Smooth muscle cell of the brain vasculature (primary cell): ENCODE data around the gene KRT13.

Experiments
- DNase-seq: peaks from one replicate; pipeline ENCODE4 v3.0.0-alpha.2; 2012; ENCODE audit warnings: low read depth, low spot score

KRT13 gene

DNA sequence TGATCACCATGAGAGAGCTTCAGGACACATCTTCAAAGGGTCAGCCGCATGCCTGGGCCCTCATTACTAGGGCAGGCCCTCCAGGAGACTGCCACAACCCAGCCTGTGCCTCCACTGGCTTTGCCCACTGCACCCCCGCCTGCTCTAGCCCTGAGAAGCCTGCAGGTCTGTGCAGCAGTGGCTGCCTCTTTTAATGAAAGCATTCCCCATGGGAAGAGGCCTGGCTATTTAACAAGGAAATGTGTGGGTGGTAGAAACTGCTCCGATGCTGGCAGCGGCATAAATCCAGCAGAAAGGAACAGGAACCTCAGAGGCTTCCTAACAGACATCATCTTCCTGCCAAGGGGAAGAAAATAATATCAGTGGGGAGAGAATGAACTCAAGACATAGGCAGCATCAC, 37.9 kb downstream of the KRT13 start:
- DNase-seq = no peak

DNA sequence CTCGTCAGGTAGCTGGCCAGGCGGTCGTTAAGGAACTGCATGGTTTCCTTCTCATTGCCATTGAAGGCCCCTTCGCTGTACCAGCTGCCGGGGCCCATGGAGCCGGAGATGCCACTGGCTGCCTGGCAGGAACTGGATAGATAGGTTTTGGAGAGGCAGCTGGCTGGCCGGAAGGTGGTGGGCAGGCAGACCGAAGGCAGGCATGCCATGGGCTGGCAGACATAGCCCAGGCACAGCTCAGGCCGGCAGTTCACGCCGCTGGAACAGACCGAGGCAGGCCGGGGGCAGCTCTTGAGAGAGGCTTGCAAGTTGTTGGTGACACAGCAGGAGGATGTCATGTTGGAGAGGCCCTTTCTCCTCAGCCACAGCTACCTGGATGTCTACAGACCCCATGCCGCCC, 38.4 kb downstream of the KRT13 start, which contains the start of gene KRT32:
Gene KRT32, minus strand, starts transcription at position 399 of the 400 bp plus-strand sequence. Its CDS starts 61 bp downstream, at position 338.
- no peak for DNase-seq

DNA sequence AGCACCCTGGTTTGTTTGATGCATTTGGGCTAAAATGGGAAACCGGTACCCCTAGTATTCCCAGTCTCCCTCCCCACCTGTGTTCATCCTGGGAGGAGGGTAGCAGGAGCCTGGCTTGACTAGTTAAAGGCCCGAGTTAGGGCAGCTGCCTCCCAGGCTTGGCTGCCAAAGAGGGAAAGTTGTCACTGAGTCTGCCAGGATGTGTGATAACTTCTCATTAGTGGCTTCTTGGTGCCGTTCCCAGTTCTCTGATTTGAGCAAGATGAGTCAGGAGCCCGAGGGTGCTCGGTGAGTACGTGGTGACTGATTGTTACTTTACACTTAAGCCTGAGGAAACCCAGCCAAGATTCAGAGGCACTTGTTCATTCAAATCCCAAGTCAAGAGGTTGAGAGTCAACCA, 40.7 kb downstream of the KRT13 start:
- no peak for DNase-seq

DNA sequence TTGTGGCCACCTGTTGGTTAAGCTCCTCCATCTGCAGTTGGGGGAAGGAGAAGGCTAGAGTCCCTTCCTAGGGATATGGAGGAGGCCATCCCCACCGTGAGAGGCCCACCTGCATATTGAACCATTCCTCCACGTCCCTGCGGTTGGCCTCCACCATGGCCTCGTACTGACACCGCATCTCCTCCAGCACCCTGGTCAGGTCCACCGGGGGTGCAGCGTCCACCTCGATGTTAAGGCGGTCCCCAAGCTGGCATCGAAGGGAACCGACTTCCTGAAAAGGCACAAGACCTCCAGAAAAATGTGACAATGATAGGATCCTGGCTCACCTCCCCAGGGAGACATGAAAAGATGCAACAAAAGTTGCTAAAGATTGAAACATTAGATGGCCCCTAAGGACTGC, 41.2 kb downstream of the KRT13 start:
- DNase-seq = no peak

DNA sequence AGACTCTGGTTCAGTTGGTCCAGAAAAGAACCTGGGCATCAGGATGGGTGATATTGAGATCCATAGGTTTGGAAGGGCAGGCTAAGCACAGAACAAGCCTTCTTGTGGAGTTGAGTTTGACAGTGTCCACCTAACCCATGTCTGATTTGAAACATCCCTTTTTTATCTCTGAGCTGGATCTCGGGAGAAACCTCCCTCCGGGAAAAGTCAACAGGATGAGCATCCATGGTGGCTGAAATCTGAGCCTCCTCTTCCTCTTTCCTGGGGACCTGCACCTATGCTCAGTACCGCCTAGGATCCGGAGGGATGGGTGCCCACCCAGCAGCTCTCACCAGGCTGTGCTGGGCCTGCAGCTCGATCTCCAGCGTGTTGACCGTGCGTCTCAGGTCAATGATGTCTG, 41.7 kb downstream of the KRT13 start:
- DNase-seq = no peak

DNA sequence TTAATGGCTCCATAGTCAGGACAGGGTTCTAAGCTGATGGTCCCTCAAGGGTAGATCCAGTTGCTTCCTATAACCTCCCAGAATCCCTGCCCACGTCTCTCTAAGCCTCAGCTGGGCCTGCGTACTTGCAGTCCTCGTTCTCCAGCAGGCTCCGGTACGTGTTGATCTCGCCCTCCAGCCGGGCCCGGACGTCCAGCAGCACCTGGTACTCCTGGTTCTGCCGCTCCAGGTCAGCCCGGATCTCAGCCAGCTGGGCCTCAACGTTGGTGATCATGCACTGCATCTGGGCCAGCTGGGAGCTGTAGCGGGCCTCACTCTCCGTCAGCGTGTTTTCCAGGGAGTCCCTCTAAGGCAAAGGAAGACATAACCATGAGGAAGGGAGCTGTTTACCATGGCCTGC, 42.7 kb downstream of the KRT13 start:
- DNase-seq = no peak

DNA sequence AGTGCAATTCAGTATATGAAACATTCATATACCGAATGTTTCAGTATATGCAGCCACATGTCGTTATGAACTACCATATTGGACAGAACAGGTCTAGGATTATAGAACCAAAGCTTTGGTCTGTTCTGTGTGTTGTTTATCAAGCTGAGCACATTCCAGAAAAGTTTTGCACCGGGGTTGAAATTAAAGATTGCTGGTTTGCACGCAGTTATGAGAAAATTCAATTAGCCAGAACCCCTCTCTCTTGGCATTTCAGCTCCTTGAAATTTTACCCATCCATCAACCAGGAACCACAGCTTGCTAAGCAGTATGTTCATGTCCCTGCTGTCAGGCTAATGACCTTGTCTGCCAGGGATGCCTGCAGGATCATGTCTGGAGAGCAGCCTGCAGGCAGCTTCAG, 47.7 kb downstream of the KRT13 start:
- DNase-seq = no peak

DNA sequence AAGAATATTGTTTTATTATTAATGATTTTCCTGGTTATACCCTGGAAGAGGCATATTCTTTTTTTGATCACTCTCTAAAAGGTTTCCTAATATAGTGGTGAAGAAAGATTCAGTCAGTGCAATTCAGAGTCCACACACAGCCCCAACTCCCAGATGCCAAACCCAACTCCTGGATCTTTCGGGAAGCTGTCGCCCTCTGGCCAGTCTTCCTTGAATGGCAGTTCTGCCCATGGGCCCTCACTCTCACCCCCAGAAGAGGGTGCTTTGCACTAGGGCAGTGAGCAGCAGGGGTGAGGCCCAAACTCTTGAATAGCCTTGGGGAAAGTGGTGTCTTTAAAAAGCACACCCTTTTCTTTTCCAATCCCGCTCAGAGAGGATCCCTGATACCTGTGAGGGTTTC, 49.2 kb downstream of the KRT13 start:
- DNase-seq = no peak

DNA sequence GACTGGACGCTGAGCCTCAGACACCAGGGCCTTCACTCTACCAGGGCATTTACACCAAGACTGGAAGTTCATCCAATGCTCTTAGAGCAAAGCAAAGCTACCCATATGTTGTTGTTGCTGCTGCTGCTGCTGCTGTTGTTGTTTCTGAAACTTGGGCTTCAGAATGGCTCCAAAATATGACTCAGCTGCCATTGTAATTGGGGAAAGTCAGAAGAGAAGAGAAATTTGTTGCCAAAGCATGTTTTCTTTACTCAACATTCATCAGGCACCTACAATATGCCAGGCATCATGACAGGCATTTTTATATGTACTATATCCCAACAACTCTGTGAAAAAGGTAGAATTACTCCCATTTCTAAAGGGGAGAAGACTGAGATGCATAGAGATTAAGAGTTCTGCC, 50.2 kb downstream of the KRT13 start:
- DNase-seq = no peak

DNA sequence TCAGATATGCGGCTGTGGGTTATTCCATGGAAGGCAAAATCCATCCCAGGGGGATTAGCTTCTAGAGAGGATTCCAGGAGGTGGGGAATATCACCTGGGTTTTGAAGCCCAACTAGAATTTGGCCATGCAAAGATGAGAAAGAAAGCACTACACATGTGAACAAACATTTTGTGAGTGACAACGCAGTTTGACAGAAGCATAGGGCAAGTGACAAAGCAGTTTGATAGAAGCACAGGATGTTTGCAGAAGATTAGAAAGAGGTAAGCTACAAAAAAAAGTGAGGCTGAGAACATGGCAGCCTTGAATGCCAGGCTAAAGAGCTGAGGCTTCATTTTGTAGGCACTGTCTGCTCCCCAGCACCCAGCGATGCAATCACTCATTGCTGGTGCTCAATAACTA, 52.3 kb downstream of the KRT13 start:
- no peak for DNase-seq

DNA sequence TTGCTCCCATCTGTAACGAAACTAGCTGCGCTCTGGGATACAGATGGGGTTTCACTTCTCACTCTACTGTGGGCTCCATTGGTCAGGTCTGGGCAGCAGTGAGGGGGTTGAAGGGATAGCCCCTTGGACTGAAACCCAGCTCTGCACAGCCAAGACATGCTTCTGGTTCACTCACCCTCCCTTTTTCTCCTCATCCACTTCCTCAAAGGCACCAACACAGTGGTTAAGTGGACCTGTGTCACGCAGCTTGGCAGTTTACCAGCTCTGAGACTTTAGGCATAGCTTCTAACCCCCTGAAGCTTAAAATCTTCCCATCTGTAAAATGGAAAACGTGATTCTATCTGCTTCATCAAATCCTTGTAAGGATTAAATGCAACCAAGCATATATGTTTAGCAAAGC, 53.1 kb downstream of the KRT13 start:
- no peak for DNase-seq

DNA sequence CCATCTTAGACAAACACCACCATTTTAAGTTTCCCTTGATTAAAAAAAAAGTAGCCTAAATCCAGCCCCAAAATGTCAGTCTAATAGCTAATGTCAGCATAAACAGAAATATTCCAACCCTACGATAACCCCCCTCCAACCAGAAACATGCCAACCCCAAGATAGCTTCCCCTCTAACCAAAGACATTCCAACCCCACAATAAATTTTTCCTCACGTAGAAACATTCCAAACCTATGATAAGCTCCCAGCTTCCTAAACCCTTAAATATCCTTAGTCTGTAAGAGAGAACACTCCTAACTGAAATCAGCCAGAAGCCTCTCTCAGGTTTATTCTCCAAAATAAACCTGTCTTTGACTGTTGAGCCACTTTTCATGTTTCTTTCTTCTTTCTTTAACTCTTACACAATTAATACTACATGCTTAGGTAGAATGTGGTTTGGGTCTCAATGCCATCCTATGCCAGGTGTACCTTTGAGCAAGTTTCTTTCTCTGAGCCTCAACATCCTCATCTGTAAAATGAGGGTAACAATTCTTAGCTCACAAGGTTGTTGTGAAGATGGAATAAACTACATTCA, 54.2 kb downstream of the KRT13 start:
- DNase-seq = no peak
